GM12873 (cell line): ENCODE results near the gene YWHAH.

Experiments used
- CTCF ChIP-seq: IDR thresholded peaks from 2 replicates; pipeline ENCODE4 v1.5.1; 2012; ENCODE audit warnings: low read depth, mild to moderate bottlenecking, moderate library complexity, low read length, control low read depth; ENCODE audit not compliant: insufficient read depth; ENCODE audit errors: missing control alignments

Gene YWHAH

DNA sequence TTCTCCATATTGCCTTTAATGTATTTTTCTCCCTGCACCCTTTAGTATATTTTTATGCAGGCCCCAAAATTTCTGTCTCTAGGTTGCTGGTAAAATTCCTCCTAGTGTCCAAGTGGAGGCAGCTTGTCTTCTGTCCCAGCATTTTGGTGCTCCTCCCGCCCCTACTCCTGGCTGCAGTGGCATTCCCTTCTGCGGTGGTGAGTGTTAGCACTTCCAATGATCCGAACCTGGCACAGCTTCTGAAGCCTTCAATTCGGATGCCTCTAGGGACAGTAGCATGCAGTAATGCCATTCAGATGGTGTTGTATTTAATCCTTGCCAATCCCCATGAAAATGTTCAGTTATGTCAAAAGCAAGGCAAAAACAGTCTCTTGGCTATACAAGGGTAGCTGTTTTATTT is 5.9 kb downstream of the YWHAH start:
- no peak for TF ChIP-seq CTCF

DNA sequence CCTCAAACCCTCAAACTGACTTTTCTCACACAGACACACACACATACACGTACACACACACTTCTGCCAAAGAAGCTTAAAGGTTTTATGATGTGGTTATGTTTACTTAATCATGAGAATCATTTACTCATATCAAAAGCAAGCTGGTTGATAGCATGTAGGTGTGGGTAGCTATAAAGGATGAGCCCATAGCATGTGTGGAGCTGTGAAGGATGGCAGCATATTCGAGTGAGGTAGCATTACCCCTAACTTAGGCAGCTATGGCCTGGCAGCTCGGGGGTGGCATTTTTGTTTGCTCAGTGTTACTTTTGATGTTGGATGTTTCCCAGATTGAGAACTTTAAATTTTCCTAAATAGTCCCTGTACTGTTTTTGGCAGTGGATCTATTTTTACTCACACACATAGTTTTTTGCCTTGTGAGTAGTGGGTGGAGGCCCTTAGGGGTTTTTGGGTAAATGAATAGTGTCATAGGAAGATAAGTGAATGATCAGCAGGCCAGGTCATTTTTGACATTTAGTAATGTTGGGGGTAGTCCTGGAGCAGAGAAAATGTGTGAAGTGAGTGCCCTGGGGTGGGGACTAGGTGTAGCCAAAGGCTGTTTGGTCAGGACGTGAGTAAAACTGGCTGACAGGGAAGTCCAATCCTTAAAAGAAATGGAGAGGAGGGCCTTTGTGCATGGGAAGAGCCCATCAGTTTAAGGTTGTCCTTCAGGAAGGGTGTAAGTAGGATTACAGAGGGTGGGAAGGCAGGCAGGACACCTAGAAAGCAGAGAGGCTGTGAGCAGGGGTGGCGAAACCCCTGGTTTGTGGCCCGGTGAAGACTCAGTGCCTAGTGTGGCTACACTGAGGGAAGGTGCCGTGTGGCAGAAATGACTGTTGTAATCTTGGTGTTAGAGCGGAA is 7.1 kb downstream of the YWHAH start:
- TF ChIP-seq CTCF, result no peak

- TF ChIP-seq CTCF, result peak; percentile 18
Observed at GRCh38 chr22:31952094-31952401, 7.7 kb downstream of the YWHAH start.

GRCh38 chr22:31952472-31952871 is 8.1 kb downstream of the YWHAH start:
- TF ChIP-seq CTCF, result no peak

- no peak for TF ChIP-seq CTCF
Observed at GRCh38 chr22:31953261-31953660, 8.9 kb downstream of the YWHAH start.

GRCh38 chr22:31954535-31955523 is 10.5 kb downstream of the YWHAH start:
- no peak for TF ChIP-seq CTCF

- no peak for TF ChIP-seq CTCF
Observed at GRCh38 chr22:31956360-31956759, 12.0 kb downstream of the YWHAH start.
